Colonic mucosa (tissue), 4 donors: ENCODE data around the gene IPO13. TPM values are rescaled to one million over a fixed set of nuclear protein-coding genes. Genes with fewer than 3 reads are reported as not detected.
A peak's percentile ranks its signal among the peaks of the same experiment; 100 is the strongest.

Experiments used
- DNase-seq: peaks from one replicate; pipeline ENCODE4 v3.0.0-alpha.2; 2020
- H3K27ac ChIP-seq: fragments of 200-600 bp; one replicate; pipeline ENCODE4 v1.8.0; 2021
- H3K27me3 ChIP-seq: fragments of 200-600 bp; one replicate; pipeline ENCODE4 v1.8.0; 2021
- H3K36me3 ChIP-seq: fragments of 200-600 bp; one replicate; pipeline ENCODE4 v1.8.0; 2021
- H3K4me1 ChIP-seq: fragments of 200-600 bp; one replicate; pipeline ENCODE4 v1.8.0; 2021; ENCODE audit warnings: mild to moderate bottlenecking
- H3K4me3 ChIP-seq: fragments of 200-600 bp; one replicate; pipeline ENCODE4 v1.8.0; 2021
- H3K9ac ChIP-seq, 2 donors: one replicate each; pipeline ENCODE4 v1.7.0; 2013; ENCODE audit warnings: control low read depth in 2 of 2, low read depth in 2 of 2, low read length in 2 of 2
- H3K9me3 ChIP-seq: fragments of 200-600 bp; one replicate; pipeline ENCODE4 v1.8.0; 2021
- intact Hi-C: fragments of 100-400 bp; cut with DNase I; formaldehyde crosslinking; loops from one replicate; pipeline ENCODE4 v1.14.1; 2022
- total RNA-seq, 2 donors: library from RNA; stranded (reverse); fragmentation: NEBNext Ultra II Directional in 1 of 2; extraction: Animal tissue kit (Norgen Biotek cat#: 25700) in 1 of 2; gene quantifications; one replicate each; pipeline ENCODE4 v1.2.1, GENCODE V29; 2021
- TF ChIP-seq, protein P1 (sequence below): fragments of 200-600 bp; IDR thresholded peaks from one replicate; pipeline ENCODE4 v1.8.0; 2022; ENCODE audit warnings: antibody characterized with exemption, mild to moderate bottlenecking
- donor health status: healthy.
- donor health status: DM: no; HTN: no; CAD: no.
- donor health status: DM: no; HTN: no; CAD: no.

Gene IPO13
- total RNA-seq, 2 donors from 2014 or later, result 17.3 to 27.9 TPM

DNA sequence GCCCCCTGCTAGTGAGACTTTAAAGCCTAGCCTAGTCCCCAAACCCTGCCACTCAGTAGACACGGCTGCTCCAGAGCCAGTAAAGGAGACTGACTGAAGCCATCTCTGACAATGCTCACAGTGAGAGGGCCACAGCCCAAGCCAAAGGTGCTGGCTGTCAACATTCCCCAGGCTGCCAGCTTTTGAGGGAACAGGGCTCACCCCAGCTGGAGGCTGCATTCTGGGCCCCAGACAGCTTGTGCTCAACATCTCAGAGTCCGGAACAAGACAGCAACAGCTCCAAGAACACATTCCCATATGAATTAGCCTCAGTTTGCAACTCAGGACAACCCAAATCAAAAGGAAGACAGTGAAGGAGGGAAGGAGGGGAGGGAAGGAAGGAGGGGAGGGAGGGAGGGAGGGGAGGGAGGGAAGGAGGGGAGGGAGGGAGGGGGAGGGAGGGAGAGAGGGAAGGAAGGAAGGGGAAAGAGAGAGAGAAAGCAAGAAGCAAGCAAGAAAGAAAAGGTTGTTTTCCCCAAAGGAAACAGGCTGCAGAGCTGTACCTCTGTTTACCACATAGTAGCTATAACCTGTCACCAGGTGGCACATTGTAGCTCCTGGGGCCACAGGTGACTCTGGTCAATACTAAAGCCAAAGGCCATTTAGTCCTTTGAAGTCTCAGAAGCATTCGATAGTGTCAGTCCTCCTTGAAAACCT lies 7.7 kb upstream of the IPO13 start:
- H3K36me3 ChIP-seq, result no peaks in the 10 kb centered on the region
- intact Hi-C loops, result loop anchor here (5.0 to 10.0 kb wide), 3 partner anchors 106 to 404 kb away; partner anchors contain the start of gene PTPRF
- peaks cover 12% of the 10 kb centered on the region for H3K4me1 ChIP-seq

DNA sequence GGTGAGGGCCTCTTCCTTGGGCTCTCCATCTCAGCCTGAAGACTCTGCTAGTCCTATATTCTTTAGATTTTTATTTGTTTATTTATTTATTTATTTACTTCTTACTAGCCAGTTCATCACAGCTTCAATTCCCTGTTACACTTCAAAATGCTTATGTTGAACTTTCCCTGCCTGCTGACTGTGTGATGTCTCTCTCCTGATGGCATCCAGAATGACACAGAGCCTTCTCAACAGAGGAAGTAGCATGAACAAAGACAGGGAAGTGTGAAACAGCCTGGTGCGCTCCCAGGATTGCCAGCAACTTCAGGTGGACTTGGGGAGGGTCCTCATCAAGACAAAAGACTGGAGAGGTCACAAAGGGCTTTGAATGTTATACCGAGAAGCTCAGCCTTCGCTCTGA lies 4.3 kb upstream of the IPO13 start:
- no peak overlapping the region for H3K9ac ChIP-seq
- DNase-seq, result no peak
- TF ChIP-seq, protein P1, sequence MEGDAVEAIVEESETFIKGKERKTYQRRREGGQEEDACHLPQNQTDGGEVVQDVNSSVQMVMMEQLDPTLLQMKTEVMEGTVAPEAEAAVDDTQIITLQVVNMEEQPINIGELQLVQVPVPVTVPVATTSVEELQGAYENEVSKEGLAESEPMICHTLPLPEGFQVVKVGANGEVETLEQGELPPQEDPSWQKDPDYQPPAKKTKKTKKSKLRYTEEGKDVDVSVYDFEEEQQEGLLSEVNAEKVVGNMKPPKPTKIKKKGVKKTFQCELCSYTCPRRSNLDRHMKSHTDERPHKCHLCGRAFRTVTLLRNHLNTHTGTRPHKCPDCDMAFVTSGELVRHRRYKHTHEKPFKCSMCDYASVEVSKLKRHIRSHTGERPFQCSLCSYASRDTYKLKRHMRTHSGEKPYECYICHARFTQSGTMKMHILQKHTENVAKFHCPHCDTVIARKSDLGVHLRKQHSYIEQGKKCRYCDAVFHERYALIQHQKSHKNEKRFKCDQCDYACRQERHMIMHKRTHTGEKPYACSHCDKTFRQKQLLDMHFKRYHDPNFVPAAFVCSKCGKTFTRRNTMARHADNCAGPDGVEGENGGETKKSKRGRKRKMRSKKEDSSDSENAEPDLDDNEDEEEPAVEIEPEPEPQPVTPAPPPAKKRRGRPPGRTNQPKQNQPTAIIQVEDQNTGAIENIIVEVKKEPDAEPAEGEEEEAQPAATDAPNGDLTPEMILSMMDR, result no peak
- no peaks in the 10 kb centered on the region for H3K27me3 ChIP-seq
- H3K27ac ChIP-seq, result no peak overlapping the region
- H3K4me1 ChIP-seq, result peaks cover 3% of the 10 kb centered on the region
- intact Hi-C loops, result no loop called here
- no peaks in the 10 kb centered on the region for H3K9me3 ChIP-seq
- H3K36me3 ChIP-seq, result no peaks in the 10 kb centered on the region
- H3K4me3 ChIP-seq, result no peak overlapping the region

More for the DNA sequence above, 7.7 kb upstream of the IPO13 start:
- no peak overlapping the region for H3K27ac ChIP-seq
- no peaks in the 10 kb centered on the region for H3K27me3 ChIP-seq
- H3K9me3 ChIP-seq, result no peaks in the 10 kb centered on the region
- no peak for DNase-seq
- no peak overlapping the region for H3K4me3 ChIP-seq
- TF ChIP-seq, protein P1, result no peak
- no peak overlapping the region for H3K9ac ChIP-seq

DNA sequence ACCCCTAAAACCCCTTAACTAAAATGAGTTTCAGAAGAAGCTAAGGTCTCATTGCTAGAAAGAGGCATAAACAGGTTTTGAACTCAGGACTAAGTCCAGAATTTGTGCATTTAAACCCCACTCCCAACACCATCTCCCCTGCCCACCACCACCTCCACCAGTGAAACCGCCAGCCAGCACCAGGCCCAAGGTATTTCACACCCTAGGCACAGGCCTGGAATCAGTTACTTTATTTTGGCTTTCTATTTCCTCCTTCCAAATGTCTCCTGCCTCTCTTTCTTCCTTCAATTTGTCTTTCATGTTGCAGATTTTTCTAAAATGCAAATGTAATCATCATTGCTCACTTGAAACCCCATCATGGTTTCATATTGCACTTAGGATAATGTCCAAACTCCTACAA lies 1.9 kb upstream of the IPO13 start:
- Histone ChIP-seq H3K9ac (no peak overlapping the region), H3K27ac (no peak overlapping the region), H3K4me1 (peaks cover 14% of the 10 kb centered on the region), H3K27me3 (no peaks in the 10 kb centered on the region), H3K36me3 (no peaks in the 10 kb centered on the region), H3K4me3 (no peak overlapping the region), H3K9me3 (no peaks in the 10 kb centered on the region)
- TF ChIP-seq, protein P1, result no peak
- no peak for DNase-seq
- intact Hi-C loops, result no loop called here

DNA sequence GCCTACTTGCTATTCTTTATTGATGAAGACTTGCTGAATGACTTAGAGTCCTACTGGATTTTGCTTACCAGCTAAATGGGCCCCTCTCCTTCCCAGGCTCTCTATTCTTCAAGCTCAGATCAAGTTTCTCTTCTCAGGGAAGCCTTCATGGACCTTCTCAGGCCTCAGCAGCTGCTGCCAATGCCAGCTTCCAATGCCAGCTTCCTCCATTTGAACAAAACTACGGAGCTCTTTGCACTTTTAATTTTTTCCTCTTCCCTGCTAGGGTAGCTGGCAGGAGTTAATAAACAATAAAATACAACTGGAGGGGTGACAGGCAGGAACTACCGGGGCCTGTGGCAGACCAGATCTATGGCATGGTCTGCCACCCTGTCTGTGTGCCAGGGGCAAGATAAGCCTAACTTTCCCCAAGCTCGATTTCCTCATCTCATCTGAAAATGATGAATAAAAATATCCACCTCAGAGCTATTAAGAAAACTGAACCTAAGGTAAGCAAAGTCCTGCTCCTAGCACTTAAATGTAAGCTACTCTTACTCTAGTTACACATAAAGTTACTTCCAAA lies 995 bp upstream of the IPO13 start:
- no peaks in the 10 kb centered on the region for H3K27me3 ChIP-seq
- H3K9me3 ChIP-seq, result no peaks in the 10 kb centered on the region
- peak overlapping the region; percentile 93 to 94 for H3K9ac ChIP-seq
- H3K4me3 ChIP-seq, result peak overlapping the region; percentile 91
- peaks cover 14% of the 10 kb centered on the region for H3K4me1 ChIP-seq
- intact Hi-C loops, result no loop called here
- no peaks in the 10 kb centered on the region for H3K36me3 ChIP-seq
- no peak for DNase-seq
- H3K27ac ChIP-seq, result peak overlapping the region; percentile 91
- TF ChIP-seq, protein P1, result no peak

DNA sequence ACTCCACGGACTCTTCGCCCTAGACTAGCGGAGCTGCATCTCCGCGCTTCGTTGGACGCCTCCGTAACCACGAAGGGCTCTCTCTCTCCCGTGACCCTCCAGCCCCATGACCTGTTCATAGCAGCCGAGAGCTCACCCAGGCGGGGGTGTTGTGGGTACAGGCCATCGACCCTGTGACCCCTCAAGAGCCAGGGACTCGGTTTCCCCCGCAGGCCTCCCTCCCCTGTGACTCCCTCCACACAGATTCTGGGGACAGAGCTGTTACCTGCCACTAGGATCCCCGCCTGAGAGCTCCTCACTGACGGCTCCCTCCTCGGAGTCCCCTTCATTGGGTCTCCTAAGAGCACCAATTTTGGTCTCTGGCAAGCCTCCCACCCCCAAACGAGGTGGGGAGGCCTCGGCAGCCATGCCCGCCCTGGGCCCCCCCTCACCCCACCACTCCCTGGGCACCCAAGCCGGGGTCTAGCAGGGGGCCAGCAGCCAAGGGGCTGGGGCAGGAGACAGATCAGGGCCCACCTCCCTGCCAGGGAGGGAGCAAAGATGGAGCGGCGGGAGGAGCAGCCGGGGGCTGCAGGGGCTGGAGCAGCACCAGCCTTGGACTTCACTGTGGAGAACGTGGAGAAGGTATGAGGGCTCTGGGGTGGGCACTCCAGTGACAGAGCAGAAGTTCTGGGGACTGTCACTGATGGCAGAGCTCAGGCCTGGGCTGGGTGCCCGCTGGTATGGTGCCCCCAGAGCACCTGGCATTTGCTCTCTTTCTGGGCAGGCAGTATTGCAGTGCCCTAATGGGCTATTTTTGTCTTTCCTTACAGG lies 517 bp downstream of the IPO13 start:
- H3K27ac ChIP-seq, result peak overlapping the region; percentile 91
- H3K36me3 ChIP-seq, result no peaks in the 10 kb centered on the region
- intact Hi-C loops, result no loop called here
- TF ChIP-seq, protein P1, result no peak
- H3K9me3 ChIP-seq, result no peaks in the 10 kb centered on the region
- H3K27me3 ChIP-seq, result no peaks in the 10 kb centered on the region
- peaks cover 14% of the 10 kb centered on the region for H3K4me1 ChIP-seq
- H3K9ac ChIP-seq, result peak overlapping the region; percentile 93 to 94
- H3K4me3 ChIP-seq, result peak overlapping the region; percentile 91
- no peak for DNase-seq
